ENCODE data around the gene DIO2. TPM values are rescaled to one million over a fixed set of nuclear protein-coding genes. Genes with fewer than 3 reads are reported as not detected.

Gene DIO2
- total RNA-seq, 1 donor from 2014 or later, result 1.0 TPM

- H3K4me1 ChIP-seq, result no peaks in the 10 kb centered on the region
- no peaks in the 10 kb centered on the region for H3K27me3 ChIP-seq
- intact Hi-C loops (cut with DNase I), result no loop called here
- H3K36me3 ChIP-seq, result no peaks in the 10 kb centered on the region
- no peak for ATAC-seq
- H3K4me3 ChIP-seq, result no peak overlapping the region
- no peaks in the 10 kb centered on the region for H3K9me3 ChIP-seq
- no peak for TF ChIP-seq CTCF (IDR thresholded peaks at IDR 0.05)
- no peak overlapping the region for H3K27ac ChIP-seq
- DNase-seq, result no peak
These were observed 11.2 kb downstream of the DIO2 start for GRCh38 chr14:80200093-80200492.

DNA sequence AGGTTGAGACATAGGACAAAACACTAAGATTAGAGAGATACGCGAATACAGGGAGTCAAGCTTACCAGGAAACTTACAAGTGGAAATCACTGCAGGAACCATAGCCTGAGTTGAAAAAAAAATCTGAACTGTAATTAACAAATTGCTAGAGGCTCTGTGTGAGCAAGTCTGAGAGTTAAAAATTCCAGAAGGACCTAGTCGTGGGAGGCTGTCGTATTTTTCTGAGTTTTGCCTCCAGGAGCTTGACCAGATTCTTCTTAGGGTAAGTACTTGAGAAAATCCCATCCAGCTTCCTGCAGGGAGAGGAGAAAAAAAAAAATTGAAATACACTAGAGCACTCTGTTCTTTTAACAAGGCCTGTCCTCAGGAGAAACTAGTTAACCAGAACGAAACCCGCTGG, 22.7 kb downstream of the DIO2 start:
- no peak overlapping the region for H3K4me3 ChIP-seq
- intact Hi-C loops (cut with DNase I), result no loop called here
- H3K4me1 ChIP-seq, result no peaks in the 10 kb centered on the region
- no peak for TF ChIP-seq CTCF (IDR thresholded peaks at IDR 0.05)
- no peak for DNase-seq
- H3K27ac ChIP-seq, result no peak overlapping the region
- H3K27me3 ChIP-seq, result no peaks in the 10 kb centered on the region
- no peaks in the 10 kb centered on the region for H3K9me3 ChIP-seq
- H3K36me3 ChIP-seq, result no peaks in the 10 kb centered on the region
- ATAC-seq, result no peak

GRCh38 chr14:80186301-80186800, 25.0 kb downstream of the DIO2 start:
- H3K36me3 ChIP-seq, result no peaks in the 10 kb centered on the region
- intact Hi-C loops (cut with DNase I), result no loop called here
- no peaks in the 10 kb centered on the region for H3K4me1 ChIP-seq
- H3K27me3 ChIP-seq, result no peaks in the 10 kb centered on the region
- DNase-seq, result no peak
- no peak overlapping the region for H3K27ac ChIP-seq
- no peaks in the 10 kb centered on the region for H3K9me3 ChIP-seq
- ATAC-seq, result no peak
- TF ChIP-seq CTCF (IDR thresholded peaks at IDR 0.05), result no peak
- no peak overlapping the region for H3K4me3 ChIP-seq

DNA sequence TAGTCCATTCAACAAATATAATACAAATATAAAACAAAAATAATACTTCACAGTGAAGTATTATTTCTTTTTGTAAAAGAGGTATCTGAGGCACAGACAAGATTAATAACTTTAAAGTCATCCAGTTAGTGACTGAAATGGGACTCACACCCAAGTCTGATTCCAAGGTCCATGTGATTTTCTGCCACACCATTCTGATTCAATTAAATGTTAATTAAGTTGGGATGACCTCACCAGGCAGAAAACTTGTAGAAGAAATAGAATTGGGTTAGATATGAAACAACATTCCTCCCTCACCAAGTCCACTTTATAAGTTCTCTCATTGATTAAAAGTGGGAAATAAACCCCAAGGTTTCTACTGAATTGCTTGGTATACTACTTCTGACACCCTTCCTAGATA, 34.4 kb downstream of the DIO2 start:
- ATAC-seq (no peak), DNase-seq (no peak)
- intact Hi-C loops (cut with DNase I), result no loop called here
- no peak for TF ChIP-seq CTCF (IDR thresholded peaks at IDR 0.05)
- Histone ChIP-seq H3K4me3 (no peak overlapping the region), H3K27me3 (no peaks in the 10 kb centered on the region), H3K36me3 (no peaks in the 10 kb centered on the region), H3K9me3 (no peaks in the 10 kb centered on the region), H3K4me1 (no peaks in the 10 kb centered on the region), H3K27ac (no peak overlapping the region)

DNA sequence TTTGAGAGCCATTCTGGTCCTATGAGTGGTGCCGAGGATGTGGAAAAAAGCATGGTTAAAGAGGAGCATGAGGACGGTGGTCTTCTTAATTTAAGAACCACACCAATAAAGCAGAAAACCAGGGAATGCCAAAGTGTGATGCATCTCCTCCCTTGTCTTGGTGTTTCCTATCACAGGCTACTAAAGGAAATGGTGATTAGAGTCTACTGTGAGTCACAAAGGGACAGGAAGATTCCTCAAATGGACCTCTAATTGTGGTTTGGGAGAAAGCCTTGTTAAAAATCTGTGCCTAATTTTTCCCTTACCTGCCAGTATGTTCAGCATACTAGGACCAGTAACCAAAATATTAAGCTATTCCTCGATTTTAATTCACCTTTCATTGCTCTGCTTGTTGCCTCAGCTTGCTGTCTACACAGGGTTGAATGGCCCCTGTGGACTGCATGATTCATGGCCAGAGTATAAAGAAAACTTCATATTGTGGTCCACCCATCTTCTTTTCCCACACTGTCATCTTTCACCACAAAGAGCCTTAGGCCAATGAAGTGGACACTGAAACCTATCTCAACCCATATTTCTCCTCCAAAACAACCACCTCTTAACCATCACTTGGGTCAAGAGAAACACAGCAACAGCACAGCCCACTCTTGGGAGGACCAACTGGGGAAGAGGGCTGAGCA, 38.8 kb downstream of the DIO2 start:
- intact Hi-C loops (cut with DNase I), result no loop called here
- Histone ChIP-seq H3K27me3 (no peaks in the 10 kb centered on the region), H3K36me3 (no peaks in the 10 kb centered on the region), H3K9me3 (no peaks in the 10 kb centered on the region), H3K4me3 (no peak overlapping the region), H3K4me1 (no peaks in the 10 kb centered on the region), H3K27ac (no peak overlapping the region)
- DNase-seq (no peak), ATAC-seq (no peak)
- no peak for TF ChIP-seq CTCF (IDR thresholded peaks at IDR 0.05)

All from upper lobe of right lung (tissue), 1 donor.